Ovary (tissue), 3 donors: Measurements from ENCODE around the gene CXCL12.

ENCODE experiments used
- CTCF ChIP-seq, 3 donors: fragments of 450-650 bp in 2 of 3; fragments of 200-600 bp in 1 of 3; IDR thresholded peaks; one replicate each; pipeline versions ENCODE4 v1.5.1 to v1.8.0; 2016 to 2022; ENCODE audit warnings: antibody characterized with exemption in 3 of 3, mild to moderate bottlenecking in 1 of 3
- EP300 ChIP-seq: sonication (generic); formaldehyde crosslinking; IDR thresholded peaks from one replicate; pipeline ENCODE4 v1.6.1; 2017; ENCODE audit warnings: antibody characterized with exemption
- POLR2A ChIP-seq: fragments of 450-650 bp; IDR thresholded peaks from one replicate; pipeline ENCODE4 v1.6.1; 2017; ENCODE audit warnings: antibody characterized with exemption, mild to moderate bottlenecking, moderate library complexity
- donor health status: DM: no; HTN: no; CAD: no.

- TF ChIP-seq EP300 (no peak), CTCF (IDR thresholded peaks at IDR 0.05) (no peak), POLR2A (no peak)
Measured at GRCh38 chr10:44373341-44373995, 11.4 kb downstream of the CXCL12 start.
